ENCODE data around the gene EHD1.

Gene EHD1

GRCh38 chr11:64878494-64879243 lies at the start of gene EHD1:
Gene EHD1 (minus strand): TSS chr11:64878621. CDS start chr11:64878464, 157 bp downstream.
- peak; percentile 100 for DNase-seq

- no peak for DNase-seq
Measured at GRCh38 chr11:64926689-64927088, 48.3 kb upstream of the EHD1 start.

GRCh38 chr11:64925536-64926436 lies 47.4 kb upstream of the EHD1 start:
- no peak for DNase-seq

- DNase-seq: peak in 1 of 2 donors; percentile 22
Measured at GRCh38 chr11:64924910-64925284, 46.5 kb upstream of the EHD1 start.

- peak; percentile 90 for DNase-seq
Measured at GRCh38 chr11:64923944-64924909, 45.8 kb upstream of the EHD1 start, which contains the start of gene PPP2R5B. Gene PPP2R5B (plus strand): TSS chr11:64924689. CDS start chr11:64925735, 1,046 bp downstream.

- DNase-seq: no peak
Measured at GRCh38 chr11:64923151-64923661, 44.8 kb upstream of the EHD1 start.

GRCh38 chr11:64921384-64921783 lies 43.0 kb upstream of the EHD1 start:
- no peak for DNase-seq

GRCh38 chr11:64920124-64920523 lies 41.7 kb upstream of the EHD1 start:
- DNase-seq: no peak

GRCh38 chr11:64919627-64920026 lies 41.2 kb upstream of the EHD1 start:
- no peak for DNase-seq

GRCh38 chr11:64918017-64918416 lies 39.6 kb upstream of the EHD1 start:
- DNase-seq: no peak

GRCh38 chr11:64917663-64917995 lies 39.2 kb upstream of the EHD1 start:
- no peak for DNase-seq

GRCh38 chr11:64916775-64917662 lies 38.6 kb upstream of the EHD1 start, which contains the start of gene ATG2A:
Gene ATG2A (minus strand): TSS chr11:64917209. CDS start chr11:64917135, 74 bp downstream.
- DNase-seq: peak; percentile 98 to 99

GRCh38 chr11:64916040-64916774 lies 37.8 kb upstream of the EHD1 start:
- peak in 1 of 2 donors; percentile 41 for DNase-seq

GRCh38 chr11:64915376-64915887 lies 37.0 kb upstream of the EHD1 start:
- DNase-seq: no peak

GRCh38 chr11:64914123-64914522 lies 35.7 kb upstream of the EHD1 start:
- DNase-seq: no peak

GRCh38 chr11:64913171-64913727 lies 34.8 kb upstream of the EHD1 start:
- DNase-seq: no peak

- no peak for DNase-seq
Measured at GRCh38 chr11:64911689-64912088, 33.3 kb upstream of the EHD1 start.

GRCh38 chr11:64911142-64911541 lies 32.7 kb upstream of the EHD1 start:
- DNase-seq: no peak

- DNase-seq: no peak
Measured at GRCh38 chr11:64910451-64911093, 32.2 kb upstream of the EHD1 start.
